GM10266 (cell line): ENCODE results near the gene AGPS.

Experiments used
- DNase-seq: peaks from one replicate; pipeline ENCODE4 v3.0.0; 2012; ENCODE audit errors: extremely low spot score
- CTCF ChIP-seq: IDR thresholded peaks from 2 replicates; pipeline ENCODE4 v1.5.1; 2012; ENCODE audit warnings: mild to moderate bottlenecking, low read depth; ENCODE audit not compliant: control insufficient read depth, insufficient read depth; ENCODE audit errors: missing control alignments

AGPS gene

GRCh38 chr2:177588671-177589070, 196.1 kb downstream of the AGPS start:
- DNase-seq, result no peak
- no peak for TF ChIP-seq CTCF

- DNase-seq, result no peak
- TF ChIP-seq CTCF, result no peak
These were observed 196.6 kb downstream of the AGPS start for GRCh38 chr2:177589186-177589585.

GRCh38 chr2:177592397-177592796, 199.8 kb downstream of the AGPS start:
- DNase-seq, result no peak
- no peak for TF ChIP-seq CTCF

- no peak for TF ChIP-seq CTCF
- no peak for DNase-seq
These were observed 200.4 kb downstream of the AGPS start for GRCh38 chr2:177592945-177593344.

GRCh38 chr2:177593402-177593801, 200.8 kb downstream of the AGPS start:
- no peak for DNase-seq
- TF ChIP-seq CTCF, result no peak
